Activated CD8-positive, alpha-beta T cell treated with anti-CD3 and anti-CD28 coated beads for 36 hours (primary cell): Measurements from ENCODE around the gene ITGA6. TPM values are rescaled to one million over a fixed set of nuclear protein-coding genes. Genes with fewer than 3 reads are reported as not detected.

Source experiments
- ATAC-seq: fragments of 200-7000 bp; cut with Tn5 transposase; one replicate; pipeline ENCODE4 v1.10.0; 2021; ENCODE audit warnings: mild to moderate bottlenecking, moderate library complexity
- CTCF ChIA-PET: fragments of 350-600 bp; sonication (Branson Sonifier 250); formaldehyde crosslinking; loops from one replicate; lab custom pipeline; 2021; ENCODE audit warnings: antibody characterized with exemption; lab: Charles Lee
- POLR2A ChIA-PET: fragments of 350-600 bp; sonication (Branson Sonifier 250); formaldehyde crosslinking; loops from one replicate; lab custom pipeline; 2021; ENCODE audit warnings: antibody characterized with exemption; lab: Charles Lee
- DNase-seq: peaks from one replicate; pipeline ENCODE4 v3.0.0-alpha.2; 2020
- H3K27ac Mint-ChIP-seq: one replicate; pipeline ENCODE4 v1.8.0; 2021; ENCODE audit warnings: mild to moderate bottlenecking, mixed read lengths
- H3K27me3 Mint-ChIP-seq: one replicate; pipeline ENCODE4 v1.8.0; 2021; ENCODE audit warnings: mixed read lengths
- H3K36me3 Mint-ChIP-seq: one replicate; pipeline ENCODE4 v1.8.0; 2021; ENCODE audit warnings: low read depth, mixed read lengths
- H3K4me1 Mint-ChIP-seq: one replicate; pipeline ENCODE4 v1.8.0; 2021; ENCODE audit warnings: low read depth, mixed read lengths
- H3K4me3 Mint-ChIP-seq: one replicate; pipeline ENCODE4 v1.8.0; 2021; ENCODE audit warnings: mild to moderate bottlenecking, moderate library complexity, mixed read lengths
- H3K9me3 Mint-ChIP-seq: one replicate; pipeline ENCODE4 v1.8.0; 2021; ENCODE audit warnings: mixed read lengths
- intact Hi-C: fragments of 100-400 bp; cut with micrococcal nuclease; formaldehyde crosslinking; loops from one replicate; pipeline ENCODE4 v1.10.0; 2022
- total RNA-seq, 2 experiments: library from RNA; stranded (reverse); gene quantifications; one replicate each; pipeline ENCODE4 v1.2.3, GENCODE V29; 2021
- TF ChIP-seq, protein P1 (sequence below): fragments of 200-600 bp; IDR thresholded peaks from one replicate; pipeline ENCODE4 v1.8.0; 2022; ENCODE audit warnings: antibody characterized with exemption, mild to moderate bottlenecking

The ITGA6 gene
- total RNA-seq, 2 experiments from 2014 or later, result 7.9 to 8.4 TPM

DNA sequence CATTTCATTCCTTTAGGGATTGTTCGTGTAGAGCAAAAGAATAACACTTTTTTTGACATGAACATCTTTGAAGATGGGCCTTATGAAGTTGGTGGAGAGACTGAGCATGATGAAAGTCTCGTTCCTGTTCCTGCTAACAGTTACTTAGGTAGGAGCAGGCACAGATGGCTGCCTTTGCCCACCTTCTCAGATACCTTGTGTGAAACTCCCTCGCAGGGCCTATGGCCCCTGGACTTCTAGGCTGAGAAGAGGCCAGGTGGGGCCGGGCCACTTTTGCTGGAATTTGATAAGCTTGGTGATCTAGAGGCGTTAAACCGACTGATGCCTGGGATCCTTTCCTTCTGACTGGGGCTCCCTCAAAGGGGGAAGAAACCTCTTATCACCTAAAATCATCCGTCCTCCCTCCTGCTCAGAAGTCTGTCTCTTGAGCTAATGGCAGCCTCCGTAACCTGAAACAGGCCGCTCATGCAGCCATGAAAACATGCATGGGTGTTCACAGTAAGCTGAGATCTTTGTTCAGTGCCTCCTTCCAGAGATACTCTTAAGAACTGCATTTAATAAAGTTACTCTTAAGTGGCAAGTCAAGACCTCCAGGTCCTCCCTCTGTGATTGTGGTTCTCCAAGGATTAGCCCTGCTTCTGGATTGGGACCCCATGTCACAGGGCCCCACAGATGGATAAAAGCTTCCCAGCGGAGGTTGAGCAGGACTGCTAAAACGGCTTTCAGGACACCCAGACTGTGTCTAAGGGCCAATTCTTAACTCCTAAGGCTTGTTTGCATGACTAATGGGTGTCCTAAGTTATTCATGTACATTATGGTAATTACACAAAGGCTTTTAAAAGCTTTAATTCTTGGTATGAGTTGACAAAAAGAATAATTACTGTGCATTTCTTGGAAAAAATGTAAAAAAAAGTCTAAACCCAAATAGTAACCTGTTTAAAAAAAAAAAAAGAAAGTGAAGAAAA is 43.9 kb downstream of the ITGA6 start:
- H3K4me1 Mint-ChIP-seq, result peaks cover 31% of the 10 kb centered on the region
- H3K9me3 Mint-ChIP-seq, result no peaks in the 10 kb centered on the region
- ChIA-PET CTCF (interaction anchor here (0.9 to 4.1 kb wide), 6 partner anchors 9 to 299 kb away, joined by 3 to 31 read pairs (median 4); no protein-coding TSS in a partner anchor), POLR2A (interaction anchor here (0.7 to 1.5 kb wide), 3 partner anchors 10 to 43 kb away, joined by 3 to 5 read pairs (median 4); no protein-coding TSS in a partner anchor)
- intact Hi-C loops, result no loop called here
- TF ChIP-seq, protein P1, sequence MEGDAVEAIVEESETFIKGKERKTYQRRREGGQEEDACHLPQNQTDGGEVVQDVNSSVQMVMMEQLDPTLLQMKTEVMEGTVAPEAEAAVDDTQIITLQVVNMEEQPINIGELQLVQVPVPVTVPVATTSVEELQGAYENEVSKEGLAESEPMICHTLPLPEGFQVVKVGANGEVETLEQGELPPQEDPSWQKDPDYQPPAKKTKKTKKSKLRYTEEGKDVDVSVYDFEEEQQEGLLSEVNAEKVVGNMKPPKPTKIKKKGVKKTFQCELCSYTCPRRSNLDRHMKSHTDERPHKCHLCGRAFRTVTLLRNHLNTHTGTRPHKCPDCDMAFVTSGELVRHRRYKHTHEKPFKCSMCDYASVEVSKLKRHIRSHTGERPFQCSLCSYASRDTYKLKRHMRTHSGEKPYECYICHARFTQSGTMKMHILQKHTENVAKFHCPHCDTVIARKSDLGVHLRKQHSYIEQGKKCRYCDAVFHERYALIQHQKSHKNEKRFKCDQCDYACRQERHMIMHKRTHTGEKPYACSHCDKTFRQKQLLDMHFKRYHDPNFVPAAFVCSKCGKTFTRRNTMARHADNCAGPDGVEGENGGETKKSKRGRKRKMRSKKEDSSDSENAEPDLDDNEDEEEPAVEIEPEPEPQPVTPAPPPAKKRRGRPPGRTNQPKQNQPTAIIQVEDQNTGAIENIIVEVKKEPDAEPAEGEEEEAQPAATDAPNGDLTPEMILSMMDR, result no peak
- DNase-seq (no peak), ATAC-seq (no peak)
- peaks cover 15% of the 10 kb centered on the region for H3K36me3 Mint-ChIP-seq
- peak overlapping the region; percentile 48 for H3K27ac Mint-ChIP-seq
- no peak overlapping the region for H3K4me3 Mint-ChIP-seq
- no peaks in the 10 kb centered on the region for H3K27me3 Mint-ChIP-seq

DNA sequence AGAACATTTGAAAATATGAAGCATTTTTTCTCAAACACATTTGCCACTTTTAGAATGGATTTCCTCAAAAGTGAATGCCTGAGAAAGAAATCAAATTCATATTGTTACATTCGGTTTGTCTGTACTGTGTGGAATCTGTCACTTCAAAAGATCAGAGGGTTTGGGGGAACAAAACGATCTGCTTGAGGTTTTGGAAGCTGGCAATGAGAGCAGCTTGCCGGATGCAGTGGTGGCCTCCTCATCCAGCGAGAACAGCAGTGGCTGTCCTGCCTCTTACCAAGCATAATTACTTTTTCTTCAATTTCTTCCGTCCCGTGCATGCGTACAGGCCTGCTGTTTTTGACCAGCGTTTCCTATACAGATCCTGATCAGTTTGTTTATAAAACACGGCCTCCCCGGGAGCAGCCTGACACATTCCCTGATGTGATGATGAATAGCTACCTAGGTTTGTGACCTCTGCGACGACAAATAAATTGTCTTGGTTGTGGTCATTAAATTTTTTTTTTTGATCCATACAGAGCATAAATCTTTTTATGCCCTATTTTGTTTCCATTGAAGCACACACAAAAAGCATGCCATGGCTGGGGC is 45.2 kb downstream of the ITGA6 start:
- H3K36me3 Mint-ChIP-seq, result peaks cover 15% of the 10 kb centered on the region
- no peaks in the 10 kb centered on the region for H3K9me3 Mint-ChIP-seq
- H3K27me3 Mint-ChIP-seq, result no peaks in the 10 kb centered on the region
- intact Hi-C loops, result no loop called here
- POLR2A ChIA-PET, result interaction anchor here (0.7 to 1.5 kb wide), 3 partner anchors 10 to 76 kb away, joined by 3 to 4 read pairs (median 3); no protein-coding TSS in a partner anchor
- H3K4me1 Mint-ChIP-seq, result peaks cover 25% of the 10 kb centered on the region
- CTCF ChIA-PET, result interaction anchor here (0.7 to 4.1 kb wide), 9 partner anchors 8 to 370 kb away, joined by 3 to 31 read pairs (median 4); partner anchors contain the start of gene DLX2
- ATAC-seq (peak; percentile 76), DNase-seq (peak; percentile 54)
- TF ChIP-seq, protein P1, result no peak
- H3K4me3 Mint-ChIP-seq, result peak overlapping the region; percentile 46
- peak overlapping the region; percentile 59 for H3K27ac Mint-ChIP-seq

DNA sequence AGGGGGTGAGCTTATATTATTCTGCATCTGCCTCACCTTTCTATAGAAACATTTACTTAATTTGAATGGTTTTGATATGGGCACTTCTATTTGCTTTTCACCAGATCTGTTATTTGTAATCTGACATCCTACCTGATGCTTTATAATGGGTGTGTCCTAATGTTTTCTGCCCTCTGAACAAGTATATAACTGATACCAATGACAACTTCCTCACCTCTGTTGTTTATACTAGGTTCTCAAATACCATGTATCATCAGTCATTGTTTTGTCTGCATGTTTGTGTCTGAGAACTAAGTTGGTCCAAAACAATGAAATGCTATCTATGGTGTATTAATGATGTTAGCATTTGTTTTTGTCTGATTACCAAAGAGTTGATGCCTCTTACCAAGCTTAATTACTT is 45.8 kb downstream of the ITGA6 start:
- Mint-ChIP-seq H3K36me3 (peaks cover 15% of the 10 kb centered on the region), H3K27ac (no peak overlapping the region), H3K4me1 (peaks cover 25% of the 10 kb centered on the region), H3K27me3 (no peaks in the 10 kb centered on the region), H3K4me3 (no peak overlapping the region), H3K9me3 (no peaks in the 10 kb centered on the region)
- intact Hi-C loops, result no loop called here
- DNase-seq (no peak), ATAC-seq (no peak)
- TF ChIP-seq, protein P1, result no peak
- POLR2A ChIA-PET, result interaction anchor here (0.7 to 1.0 kb wide), 2 partner anchors 9 to 75 kb away, joined by 3 read pairs; no protein-coding TSS in a partner anchor
- CTCF ChIA-PET, result interaction anchor here (0.7 to 4.1 kb wide), 8 partner anchors 9 to 371 kb away, joined by 3 to 31 read pairs (median 4); partner anchors contain the start of gene DLX2

DNA sequence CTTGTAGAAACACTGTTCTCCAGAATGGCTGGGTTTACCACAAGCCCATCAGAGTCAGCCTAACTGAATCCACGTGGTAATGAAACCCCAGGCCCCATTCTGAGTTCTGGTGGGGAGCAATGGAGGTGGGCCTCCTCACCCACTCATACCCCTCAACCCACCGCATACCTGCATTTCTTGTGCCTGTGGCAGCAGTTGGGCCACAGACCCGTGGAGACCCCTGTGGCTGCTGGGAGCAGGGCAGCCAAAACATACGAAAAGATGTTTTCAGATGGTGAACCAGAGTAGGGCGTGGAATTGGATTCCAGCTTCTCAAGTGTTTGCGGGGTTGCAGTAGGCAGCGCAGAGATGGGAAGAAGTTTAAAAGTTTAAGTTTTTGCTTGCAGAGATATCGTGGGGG is 51.0 kb downstream of the ITGA6 start:
- intact Hi-C loops, result no loop called here
- H3K27me3 Mint-ChIP-seq, result no peaks in the 10 kb centered on the region
- no peaks in the 10 kb centered on the region for H3K9me3 Mint-ChIP-seq
- POLR2A ChIA-PET, result interaction anchor here (0.9 to 1.0 kb wide), 2 partner anchors 10 to 332 kb away, joined by 3 read pairs; no protein-coding TSS in a partner anchor
- TF ChIP-seq, protein P1, result no peak
- peaks cover 49% of the 10 kb centered on the region for H3K4me1 Mint-ChIP-seq
- CTCF ChIA-PET, result interaction anchor here (1.4 to 2.0 kb wide), 2 partner anchors 12 to 16 kb away, joined by 5 to 9 read pairs; no protein-coding TSS in a partner anchor
- no peak for DNase-seq
- no peak overlapping the region for H3K27ac Mint-ChIP-seq
- peaks cover 20% of the 10 kb centered on the region for H3K36me3 Mint-ChIP-seq
- ATAC-seq, result no peak
- no peak overlapping the region for H3K4me3 Mint-ChIP-seq
